Activated CD8-positive, alpha-beta memory T cell treated with anti-CD3 and anti-CD28 coated beads, Interleukin-2, amount 10 ng/mL, durations not matched to agents 7 days and 5 days (primary cell): ENCODE data around the gene IL10. TPM values are rescaled to one million over a fixed set of nuclear protein-coding genes. Genes with fewer than 3 reads are reported as not detected.

Experiments
- ATAC-seq: fragments of 150-1000 bp; cut with Tn5 transposase; one replicate; pipeline ENCODE4 v1.10.0; 2021; ENCODE audit warnings: moderate library complexity
- CTCF ChIA-PET: fragments of 350-600 bp; sonication (Branson Sonifier 250); formaldehyde crosslinking; loops from one replicate; lab custom pipeline; 2021; ENCODE audit warnings: antibody characterized with exemption; lab: Charles Lee
- DNase-seq: peaks from one replicate; pipeline ENCODE4 v3.0.0-alpha.2; 2020
- H3K27ac Mint-ChIP-seq: one replicate; pipeline ENCODE4 v1.8.0; 2021; ENCODE audit warnings: mild to moderate bottlenecking, mixed read lengths
- H3K27me3 Mint-ChIP-seq: one replicate; pipeline ENCODE4 v1.8.0; 2021; ENCODE audit warnings: mixed read lengths
- H3K36me3 Mint-ChIP-seq: one replicate; pipeline ENCODE4 v1.8.0; 2021; ENCODE audit warnings: mild to moderate bottlenecking, mixed read lengths
- H3K4me1 Mint-ChIP-seq: one replicate; pipeline ENCODE4 v1.8.0; 2021; ENCODE audit warnings: mixed read lengths
- H3K4me3 Mint-ChIP-seq: one replicate; pipeline ENCODE4 v1.8.0; 2021; ENCODE audit warnings: mild to moderate bottlenecking, moderate library complexity, mixed read lengths
- H3K9me3 Mint-ChIP-seq: one replicate; pipeline ENCODE4 v1.8.0; 2022; ENCODE audit warnings: low read depth, mixed read lengths
- total RNA-seq, 2 experiments: library from RNA; stranded (reverse); gene quantifications; one replicate each; pipeline ENCODE4 v1.2.3, GENCODE V29; 2021

Gene IL10
- not detected for total RNA-seq

DNA sequence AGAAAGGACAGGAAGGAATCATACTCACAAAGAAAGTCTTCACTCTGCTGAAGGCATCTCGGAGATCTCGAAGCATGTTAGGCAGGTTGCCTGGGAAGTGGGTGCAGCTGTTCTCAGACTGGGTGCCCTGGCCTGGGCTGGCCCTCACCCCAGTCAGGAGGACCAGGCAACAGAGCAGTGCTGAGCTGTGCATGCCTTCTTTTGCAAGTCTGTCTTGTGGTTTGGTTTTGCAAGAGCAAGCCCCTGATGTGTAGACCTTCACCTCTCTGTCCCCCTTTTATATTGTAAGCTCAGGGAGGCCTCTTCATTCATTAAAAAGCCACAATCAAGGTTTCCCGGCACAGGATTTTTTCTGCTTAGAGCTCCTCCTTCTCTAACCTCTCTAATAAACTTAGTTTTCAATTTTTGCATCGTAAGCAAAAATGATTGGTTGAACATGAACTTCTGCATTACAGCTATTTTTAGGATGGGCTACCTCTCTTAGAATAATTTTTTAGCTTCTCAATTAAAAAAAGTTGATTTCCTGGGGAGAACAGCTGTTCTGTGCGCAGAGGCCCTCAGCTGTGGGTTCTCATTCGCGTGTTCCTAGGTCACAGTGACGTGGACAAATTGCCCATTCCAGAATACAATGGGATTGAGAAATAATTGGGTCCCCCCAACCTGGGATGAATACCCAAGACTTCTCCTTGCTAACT lies at the start of gene IL10:
TSS of gene IL10 (minus strand) at position 252 of the 695 bp plus-strand sequence. CDS start at position 193, 59 bp downstream.
- Mint-ChIP-seq H3K27me3 (peaks cover 47% of the 10 kb centered on the region), H3K36me3 (no peaks in the 10 kb centered on the region), H3K27ac (peak within 1 kb of the TSS; percentile 0), H3K4me3 (peak within 1 kb of the TSS; percentile 4), H3K9me3 (no peaks in the 10 kb centered on the region), H3K4me1 (peaks cover 64% of the 10 kb centered on the region)
- CTCF ChIA-PET: interaction anchor here (0.9 to 9.5 kb wide), 8 partner anchors 12 to 57 kb away, joined by 3 to 92 read pairs (median 4); no protein-coding TSS in a partner anchor
- DNase-seq (no peak), ATAC-seq (no peak)

DNA sequence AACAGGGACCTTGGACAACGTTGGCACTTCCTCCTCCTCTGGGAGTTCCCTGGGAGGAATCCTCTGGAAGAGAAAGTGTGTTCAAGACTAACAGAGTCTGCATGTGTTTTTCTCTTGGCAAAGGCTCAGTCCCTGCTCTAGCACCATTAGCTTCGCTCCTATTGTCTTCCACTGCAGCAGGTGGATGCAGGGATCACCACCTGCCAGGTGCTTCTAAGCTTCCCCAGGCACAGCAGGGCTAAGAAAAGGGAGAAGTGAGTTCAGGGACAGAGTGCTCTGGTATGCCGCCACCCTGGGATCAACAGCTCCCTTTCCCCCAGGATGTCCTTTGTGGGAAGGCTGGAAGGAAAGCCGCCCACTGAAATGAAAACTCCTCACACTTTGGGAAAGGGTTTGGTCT lies 49.2 kb upstream of the IL10 start:
- Mint-ChIP-seq H3K36me3 (no peaks in the 10 kb centered on the region), H3K9me3 (no peaks in the 10 kb centered on the region), H3K27ac (no peak overlapping the region), H3K4me3 (no peak overlapping the region), H3K4me1 (peaks cover 22% of the 10 kb centered on the region), H3K27me3 (no peaks in the 10 kb centered on the region)
- CTCF ChIA-PET: interaction anchor here (1.3 to 1.6 kb wide), 4 partner anchors 10 to 87 kb away, joined by 3 to 5 read pairs (median 4); partner anchors contain the start of gene IL20
- ATAC-seq: no peak
- no peak for DNase-seq

DNA sequence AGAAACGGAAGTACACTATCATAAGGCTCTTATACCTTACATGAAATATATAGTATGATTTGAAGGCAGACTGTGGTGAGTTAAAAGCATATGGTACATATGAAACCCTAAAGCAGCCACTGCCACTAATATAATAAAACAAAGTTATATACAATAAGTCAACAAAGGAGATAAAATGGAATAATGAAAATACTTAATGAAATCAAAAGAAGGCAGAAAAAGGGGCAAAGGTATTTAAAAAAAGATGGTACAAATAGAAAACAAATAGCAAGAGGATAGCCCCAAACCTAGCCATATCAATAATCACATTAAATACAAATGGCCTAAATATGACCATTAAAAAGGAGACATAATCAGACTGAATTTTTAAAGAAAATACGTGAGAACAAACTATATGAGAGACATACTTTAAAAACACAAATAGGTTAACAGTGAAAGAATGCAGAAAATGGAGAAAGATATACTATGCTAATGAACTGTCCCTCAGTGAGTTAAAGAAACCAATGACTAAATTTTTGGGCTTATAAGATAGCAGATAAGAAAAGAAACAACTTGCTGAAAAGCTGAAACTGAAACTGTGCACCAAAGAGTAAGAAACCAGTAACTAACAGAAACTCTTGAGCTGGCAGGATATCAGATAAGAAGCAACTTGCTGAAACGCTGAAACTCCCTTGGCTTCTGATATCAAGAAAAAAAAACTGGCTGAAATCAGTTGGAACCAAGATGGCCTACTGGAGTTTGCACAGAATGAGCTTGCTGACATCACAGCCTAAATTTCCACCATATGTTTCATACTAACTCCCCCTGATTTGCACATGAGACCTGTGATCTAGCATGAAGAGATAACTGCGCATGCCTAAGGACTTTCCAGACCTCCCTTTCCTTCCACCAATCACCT lies 44.3 kb upstream of the IL10 start:
- Mint-ChIP-seq H3K4me1 (peaks cover 39% of the 10 kb centered on the region), H3K27ac (peak overlapping the region; percentile 88), H3K9me3 (peaks cover 12% of the 10 kb centered on the region), H3K4me3 (peak overlapping the region; percentile 57), H3K36me3 (peaks cover 29% of the 10 kb centered on the region), H3K27me3 (no peaks in the 10 kb centered on the region)
- peak; percentile 93 for ATAC-seq
- no peak for DNase-seq
- CTCF ChIA-PET: interaction anchor here (0.6 to 4.7 kb wide), 21 partner anchors 8 to 240 kb away, joined by 3 to 43 read pairs (median 4); partner anchors contain the start of genes EIF2D and FCMR

DNA sequence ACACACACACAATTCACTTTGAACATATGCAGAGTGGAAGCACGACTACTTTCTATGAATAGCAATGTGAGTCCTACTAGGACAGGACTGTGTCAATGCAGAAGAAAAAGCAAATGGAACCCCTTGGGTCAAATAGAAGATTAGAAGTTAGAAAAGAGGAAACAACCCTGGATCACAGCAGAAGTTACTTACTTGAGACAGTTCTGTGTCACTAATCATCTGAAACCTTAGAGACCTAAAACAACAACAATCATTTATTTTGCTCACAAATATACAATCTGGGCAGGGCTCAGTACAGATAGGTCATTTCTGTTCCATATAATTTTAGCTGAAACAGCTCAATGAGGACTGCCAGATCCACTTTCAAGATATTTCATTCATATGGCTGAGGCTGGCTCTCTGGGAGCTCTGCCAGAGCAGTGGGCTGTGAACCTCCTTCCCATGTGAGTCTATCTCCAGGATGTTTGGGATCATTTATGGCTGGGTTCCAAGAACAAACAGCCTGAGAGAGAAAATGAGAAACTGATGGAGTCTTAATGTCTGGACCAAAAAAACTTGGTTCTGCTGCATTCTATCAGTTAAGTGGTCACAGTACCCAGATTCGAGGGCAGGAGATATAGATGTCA lies 42.5 kb upstream of the IL10 start:
- DNase-seq: no peak
- CTCF ChIA-PET: interaction anchor here (0.9 to 1.3 kb wide), 2 partner anchors 88 to 98 kb away, joined by 3 to 4 read pairs; no protein-coding TSS in a partner anchor
- no peak overlapping the region for H3K27ac Mint-ChIP-seq

DNA sequence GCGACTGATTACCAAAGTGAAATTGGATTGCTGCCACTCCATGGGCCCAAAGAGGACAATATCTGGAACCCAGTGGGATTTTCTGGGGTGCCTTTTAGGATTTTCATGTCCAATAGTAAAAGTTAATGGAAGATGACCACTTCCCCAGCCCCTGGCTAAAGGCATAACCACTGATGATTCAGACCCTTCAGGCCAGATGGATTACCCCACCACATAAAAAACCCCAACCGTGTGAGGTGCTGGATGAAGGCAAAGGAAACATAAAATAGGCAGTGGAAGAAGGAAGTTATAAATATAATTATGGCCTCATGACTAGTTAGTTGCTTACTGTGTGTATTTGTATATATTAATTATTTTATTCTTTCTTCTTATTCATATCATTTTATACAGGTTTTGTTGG lies 40.2 kb upstream of the IL10 start:
- no peak overlapping the region for H3K27ac Mint-ChIP-seq
- CTCF ChIA-PET: interaction anchor here (1.1 to 15.8 kb wide), 5 partner anchors 16 to 101 kb away, joined by 4 to 488 read pairs (median 59); no protein-coding TSS in a partner anchor
- no peak for ATAC-seq
- no peak for DNase-seq
- H3K36me3 Mint-ChIP-seq: peaks cover 32% of the 10 kb centered on the region
- H3K9me3 Mint-ChIP-seq: peaks cover 16% of the 10 kb centered on the region
- no peaks in the 10 kb centered on the region for H3K27me3 Mint-ChIP-seq
- H3K4me1 Mint-ChIP-seq: peaks cover 47% of the 10 kb centered on the region
- no peak overlapping the region for H3K4me3 Mint-ChIP-seq

More for the DNA sequence above, 42.5 kb upstream of the IL10 start:
- peaks cover 32% of the 10 kb centered on the region for H3K36me3 Mint-ChIP-seq
- H3K4me1 Mint-ChIP-seq: peaks cover 39% of the 10 kb centered on the region
- peaks cover 16% of the 10 kb centered on the region for H3K9me3 Mint-ChIP-seq
- no peak for ATAC-seq
- H3K27me3 Mint-ChIP-seq: no peaks in the 10 kb centered on the region
- H3K4me3 Mint-ChIP-seq: no peak overlapping the region

DNA sequence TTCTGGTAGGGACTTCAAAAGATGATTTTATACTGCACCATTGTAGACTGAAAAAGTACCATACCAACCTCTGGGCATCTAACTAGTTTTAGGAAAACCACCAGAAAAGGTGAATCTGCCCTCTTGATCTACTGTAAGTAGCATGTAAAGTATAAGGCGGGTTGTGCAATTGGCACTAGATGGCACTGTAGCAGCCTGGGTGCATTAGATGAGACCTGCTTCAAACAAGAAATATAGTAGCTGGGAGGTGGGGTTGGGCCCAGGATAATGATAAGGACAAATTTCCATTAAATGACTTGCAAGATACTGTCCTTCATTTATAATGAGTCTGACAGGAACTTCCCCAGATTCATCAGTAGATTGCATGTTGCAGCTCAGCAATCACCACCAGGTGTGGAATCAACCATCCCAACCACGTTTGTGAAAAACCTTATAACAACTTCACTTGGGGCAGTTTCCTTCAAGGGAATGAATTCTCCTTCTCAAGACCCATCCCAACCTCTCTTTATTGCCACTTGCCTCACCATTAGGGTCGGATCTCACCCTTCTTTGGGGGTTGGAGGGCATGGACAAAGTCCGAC lies 37.3 kb upstream of the IL10 start:
- H3K4me1 Mint-ChIP-seq: peaks cover 49% of the 10 kb centered on the region
- H3K36me3 Mint-ChIP-seq: peaks cover 22% of the 10 kb centered on the region
- ATAC-seq: peak; percentile 56
- CTCF ChIA-PET: interaction anchor here (0.6 to 15.8 kb wide), 48 partner anchors 9 to 198 kb away, joined by 3 to 488 read pairs (median 5); partner anchors contain the start of genes DYRK3, EIF2D, FCMR and IL10
- H3K27me3 Mint-ChIP-seq: peaks cover 2% of the 10 kb centered on the region
- DNase-seq: peak; percentile 67
- H3K9me3 Mint-ChIP-seq: peaks cover 14% of the 10 kb centered on the region
- H3K27ac Mint-ChIP-seq: no peak overlapping the region
- H3K4me3 Mint-ChIP-seq: no peak overlapping the region

DNA sequence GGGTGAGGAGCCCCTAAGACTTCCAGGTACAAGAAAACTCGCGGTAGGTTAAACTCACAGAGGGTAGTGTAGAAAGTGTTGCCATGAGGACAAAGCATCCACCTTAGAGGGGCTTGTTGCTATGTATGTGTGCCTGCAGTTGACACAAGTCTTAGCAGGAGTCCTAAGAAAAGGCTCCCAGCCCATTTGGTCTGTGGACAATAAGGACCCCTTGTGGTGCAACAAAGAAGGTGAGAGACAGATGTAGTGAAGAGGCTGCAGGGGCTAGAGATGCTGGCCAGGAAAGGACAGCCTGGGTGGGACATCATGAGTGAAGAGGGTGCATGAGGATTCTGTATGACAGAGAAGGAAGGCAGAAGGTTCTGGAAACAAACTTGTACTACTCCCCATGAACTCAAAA lies 36.3 kb upstream of the IL10 start:
- peak overlapping the region; percentile 18 for H3K27ac Mint-ChIP-seq

DNA sequence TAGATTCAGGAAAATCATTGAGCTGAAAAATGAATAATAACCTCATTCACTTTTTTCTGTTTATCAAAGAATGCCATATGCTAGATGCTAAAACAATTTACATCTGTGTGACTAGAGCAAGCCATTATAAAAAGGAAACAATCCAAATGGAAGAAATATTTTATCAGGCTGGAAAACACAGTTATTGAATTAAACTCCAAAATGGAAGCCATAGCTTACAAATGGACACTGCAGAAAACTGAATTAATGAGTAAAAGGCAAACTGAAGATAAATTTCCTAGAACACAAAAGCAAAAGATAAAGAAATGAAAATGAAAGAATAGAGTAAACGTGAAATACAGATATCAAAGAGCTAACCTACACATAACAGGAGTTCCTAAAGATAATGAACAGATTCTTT lies 33.1 kb upstream of the IL10 start:
- Mint-ChIP-seq H3K27ac (peak overlapping the region; percentile 42), H3K4me3 (peak overlapping the region; percentile 18), H3K27me3 (peaks cover 13% of the 10 kb centered on the region), H3K4me1 (peaks cover 81% of the 10 kb centered on the region), H3K9me3 (no peaks in the 10 kb centered on the region), H3K36me3 (no peaks in the 10 kb centered on the region)
- CTCF ChIA-PET: interaction anchor here (0.7 to 15.8 kb wide), 15 partner anchors 12 to 154 kb away, joined by 3 to 488 read pairs (median 7); partner anchors contain the start of genes IL10 and IL19
- no peak for ATAC-seq
- DNase-seq: no peak

More for the DNA sequence above, 36.3 kb upstream of the IL10 start:
- H3K4me3 Mint-ChIP-seq: no peak overlapping the region
- DNase-seq (peak; percentile 72), ATAC-seq (peak; percentile 89)
- peaks cover 10% of the 10 kb centered on the region for H3K9me3 Mint-ChIP-seq
- H3K36me3 Mint-ChIP-seq: peaks cover 17% of the 10 kb centered on the region
- peaks cover 55% of the 10 kb centered on the region for H3K4me1 Mint-ChIP-seq
- CTCF ChIA-PET: interaction anchor here (0.6 to 15.8 kb wide), 45 partner anchors 9 to 197 kb away, joined by 3 to 488 read pairs (median 6); partner anchors contain the start of genes DYRK3, EIF2D, FCMR and IL10
- H3K27me3 Mint-ChIP-seq: peaks cover 2% of the 10 kb centered on the region

DNA sequence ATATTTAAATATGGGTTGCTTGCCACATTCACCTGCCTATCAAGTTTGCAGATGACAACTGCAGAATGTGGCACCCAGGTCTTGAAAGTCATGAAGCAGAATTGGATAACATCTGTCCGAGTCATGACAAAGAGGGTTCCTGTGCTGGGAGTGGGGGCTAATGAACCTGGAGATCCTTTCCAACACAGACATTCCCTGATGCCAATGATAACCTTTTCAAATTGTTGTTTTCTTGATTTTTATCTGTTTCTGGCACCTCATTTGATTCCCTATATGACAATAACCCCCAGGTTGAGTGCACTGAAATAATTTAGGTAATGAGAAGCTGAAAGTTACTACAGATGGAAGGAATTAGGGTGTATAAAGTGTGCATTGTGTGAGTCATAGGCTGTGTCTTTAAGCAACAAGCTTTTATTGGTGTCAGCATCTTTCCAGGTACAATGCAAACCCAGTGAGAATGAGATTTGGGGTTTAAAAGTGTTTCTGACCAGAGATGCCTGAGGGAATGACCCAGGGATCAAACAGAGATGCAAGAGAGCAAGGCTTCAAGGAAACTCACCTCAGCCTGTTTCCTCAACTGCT lies 32.0 kb upstream of the IL10 start:
- peaks cover 19% of the 10 kb centered on the region for H3K27me3 Mint-ChIP-seq
- H3K9me3 Mint-ChIP-seq: no peaks in the 10 kb centered on the region
- DNase-seq: no peak
- peak overlapping the region; percentile 86 for H3K27ac Mint-ChIP-seq
- H3K4me3 Mint-ChIP-seq: no peak overlapping the region
- CTCF ChIA-PET: interaction anchor here (1.1 to 15.8 kb wide), 18 partner anchors 10 to 178 kb away, joined by 3 to 488 read pairs (median 6); partner anchors contain the start of genes IL10 and IL19
- H3K4me1 Mint-ChIP-seq: peaks cover 89% of the 10 kb centered on the region
- no peak for ATAC-seq
- no peaks in the 10 kb centered on the region for H3K36me3 Mint-ChIP-seq

DNA sequence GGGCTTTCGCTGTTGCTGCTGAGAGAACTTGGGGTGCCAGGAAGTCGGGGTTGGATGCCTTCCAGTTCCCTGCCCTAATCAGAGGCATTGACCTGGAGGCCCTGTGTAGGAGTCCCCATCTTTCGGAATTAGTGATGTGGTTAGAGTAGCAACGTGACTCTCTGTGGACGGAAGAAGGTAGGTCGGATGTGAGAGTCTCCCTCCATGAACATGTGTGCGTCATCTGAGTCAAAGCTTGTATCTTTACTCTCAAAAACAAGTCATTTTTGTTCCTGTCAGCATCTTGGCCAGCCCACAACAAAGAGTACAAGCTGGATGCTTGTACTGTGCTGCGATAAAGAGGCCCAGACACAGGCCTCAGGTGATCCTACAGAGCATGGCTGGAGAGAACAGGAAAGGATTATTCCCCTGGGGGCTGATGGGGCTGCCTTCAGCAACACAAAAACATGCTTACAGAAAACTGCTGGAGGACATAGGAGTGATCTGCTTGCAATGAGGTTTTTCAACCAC lies 31.0 kb upstream of the IL10 start:
- no peak overlapping the region for H3K4me3 Mint-ChIP-seq
- peak; percentile 91 for ATAC-seq

DNA sequence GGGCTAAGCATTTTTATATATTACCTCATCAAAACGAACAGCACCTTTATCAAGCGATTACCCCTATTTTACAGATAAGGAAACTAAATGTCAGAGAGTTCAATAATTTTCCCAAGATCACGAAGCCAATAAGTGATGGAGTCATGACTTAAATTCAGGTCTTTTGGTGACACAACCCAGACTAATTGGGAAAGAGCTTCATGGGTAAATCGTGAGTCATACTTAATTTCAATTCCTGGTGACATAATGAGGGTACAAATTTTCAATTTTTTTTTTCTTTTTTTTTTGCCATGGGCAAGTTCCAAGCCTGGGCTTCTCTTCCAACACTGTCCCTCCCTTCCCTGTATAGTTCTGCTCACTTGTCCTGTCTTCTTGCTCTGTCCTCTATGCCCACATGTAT lies 30.1 kb upstream of the IL10 start:
- H3K27ac Mint-ChIP-seq: no peak overlapping the region
- H3K4me1 Mint-ChIP-seq: peaks cover 94% of the 10 kb centered on the region
- DNase-seq (no peak), ATAC-seq (no peak)
- no peaks in the 10 kb centered on the region for H3K36me3 Mint-ChIP-seq
- no peaks in the 10 kb centered on the region for H3K9me3 Mint-ChIP-seq
- no peak overlapping the region for H3K4me3 Mint-ChIP-seq
- CTCF ChIA-PET: interaction anchor here (1.1 to 15.8 kb wide), 8 partner anchors 8 to 131 kb away, joined by 3 to 488 read pairs (median 14); partner anchors contain the start of genes IL10 and IL19
- peaks cover 27% of the 10 kb centered on the region for H3K27me3 Mint-ChIP-seq

More for the DNA sequence above, 31.0 kb upstream of the IL10 start:
- Mint-ChIP-seq H3K9me3 (no peaks in the 10 kb centered on the region), H3K27ac (peak overlapping the region; percentile 86), H3K27me3 (peaks cover 27% of the 10 kb centered on the region), H3K36me3 (no peaks in the 10 kb centered on the region), H3K4me1 (peaks cover 89% of the 10 kb centered on the region)
- peak; percentile 90 for DNase-seq
- CTCF ChIA-PET: interaction anchor here (0.7 to 15.8 kb wide), 18 partner anchors 9 to 179 kb away, joined by 3 to 488 read pairs (median 5); partner anchors contain the start of genes IL10 and IL19
